ENCODE data around the gene LPIN2. TPM values are rescaled to one million over a fixed set of nuclear protein-coding genes. Genes with fewer than 3 reads are reported as not detected.

LPIN2 gene
- total RNA-seq, 1 donor from 2014 or later, result 8.2 TPM

DNA sequence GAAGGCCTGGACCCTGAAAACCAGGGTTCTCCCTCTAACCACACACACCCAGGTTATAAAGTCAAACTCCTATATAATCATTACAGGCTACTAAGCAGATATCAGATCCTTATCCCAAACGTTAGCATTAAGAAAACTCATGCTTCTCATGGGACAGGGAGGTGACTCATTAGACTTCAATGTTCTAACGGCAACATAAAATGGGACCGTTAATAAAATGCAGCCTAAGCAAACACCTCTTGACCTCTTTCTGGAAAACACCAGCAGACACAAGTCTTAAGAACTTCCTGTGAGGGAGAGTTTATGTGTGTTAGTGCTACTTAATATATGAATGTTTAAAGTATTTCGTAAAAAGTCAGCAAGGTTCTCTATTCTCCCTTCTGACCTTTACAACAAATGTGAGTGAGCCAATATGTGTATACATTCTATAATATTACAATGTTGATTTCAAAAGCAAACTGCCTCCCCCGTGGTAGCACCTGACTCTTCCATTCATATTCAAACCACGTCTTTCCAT is 31.7 kb downstream of the LPIN2 start:
- TF ChIP-seq, protein P1, sequence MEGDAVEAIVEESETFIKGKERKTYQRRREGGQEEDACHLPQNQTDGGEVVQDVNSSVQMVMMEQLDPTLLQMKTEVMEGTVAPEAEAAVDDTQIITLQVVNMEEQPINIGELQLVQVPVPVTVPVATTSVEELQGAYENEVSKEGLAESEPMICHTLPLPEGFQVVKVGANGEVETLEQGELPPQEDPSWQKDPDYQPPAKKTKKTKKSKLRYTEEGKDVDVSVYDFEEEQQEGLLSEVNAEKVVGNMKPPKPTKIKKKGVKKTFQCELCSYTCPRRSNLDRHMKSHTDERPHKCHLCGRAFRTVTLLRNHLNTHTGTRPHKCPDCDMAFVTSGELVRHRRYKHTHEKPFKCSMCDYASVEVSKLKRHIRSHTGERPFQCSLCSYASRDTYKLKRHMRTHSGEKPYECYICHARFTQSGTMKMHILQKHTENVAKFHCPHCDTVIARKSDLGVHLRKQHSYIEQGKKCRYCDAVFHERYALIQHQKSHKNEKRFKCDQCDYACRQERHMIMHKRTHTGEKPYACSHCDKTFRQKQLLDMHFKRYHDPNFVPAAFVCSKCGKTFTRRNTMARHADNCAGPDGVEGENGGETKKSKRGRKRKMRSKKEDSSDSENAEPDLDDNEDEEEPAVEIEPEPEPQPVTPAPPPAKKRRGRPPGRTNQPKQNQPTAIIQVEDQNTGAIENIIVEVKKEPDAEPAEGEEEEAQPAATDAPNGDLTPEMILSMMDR (IDR thresholded peaks at IDR 0.05; ENCODE audit: borderline replicate concordance), result no peak
- DNase-seq, result no peak
- Histone ChIP-seq H3K4me1 (peaks cover 71% of the 10 kb centered on the region), H3K27ac (replicated peaks) (peak overlapping the region; percentile 43), H3K9me3 (replicated peaks) (no peaks in the 10 kb centered on the region), H3K27me3 (ENCODE audit: low read depth) (no peaks in the 10 kb centered on the region), H3K36me3 (no peaks in the 10 kb centered on the region), H3K4me3 (no peak overlapping the region)
- intact Hi-C loops (cut with micrococcal nuclease), result no loop called here

DNA sequence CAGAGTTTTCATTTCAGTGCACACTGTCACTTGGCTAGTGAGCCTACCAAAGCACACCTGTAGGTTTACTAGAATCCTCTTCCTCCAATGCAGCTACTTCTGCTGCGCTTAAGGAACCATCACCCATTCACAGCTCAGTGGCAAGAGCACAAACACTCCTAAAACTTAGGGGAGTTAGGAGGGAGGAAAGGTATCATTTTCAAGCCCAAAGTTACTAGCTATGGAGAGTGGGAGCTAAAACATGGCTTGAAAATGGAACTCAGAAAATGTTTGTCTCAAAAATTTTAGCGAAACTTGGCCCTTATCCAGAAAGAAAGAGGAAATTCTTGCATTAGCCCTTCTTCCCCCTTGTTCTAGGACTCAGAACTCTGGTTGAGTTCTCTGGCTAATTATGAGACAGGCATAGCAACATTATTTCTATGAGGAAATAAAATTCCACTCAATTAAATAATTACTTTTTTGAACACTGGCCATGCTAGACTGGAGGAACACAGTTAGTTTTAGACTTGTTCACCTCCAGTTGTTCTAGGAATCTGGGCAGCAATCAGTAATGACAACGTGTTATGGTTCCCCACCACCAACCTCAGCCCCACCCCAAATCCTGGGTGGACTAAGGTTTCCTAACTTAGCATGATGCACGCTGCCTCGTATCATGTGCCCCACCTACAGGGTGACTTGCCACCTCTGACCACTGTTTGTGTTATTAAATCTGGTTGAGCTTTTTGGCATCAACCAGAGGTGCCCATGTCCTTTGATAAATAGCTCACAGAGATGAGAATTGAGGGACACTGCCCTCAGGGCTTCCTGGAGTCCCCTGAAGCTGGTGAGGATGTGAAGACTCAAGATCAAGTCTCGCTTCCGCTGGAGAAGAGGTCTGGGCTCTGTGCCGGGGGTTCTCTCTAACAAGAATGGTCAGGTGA is 32.8 kb downstream of the LPIN2 start:
- no peaks in the 10 kb centered on the region for H3K9me3 ChIP-seq (replicated peaks)
- intact Hi-C loops (cut with micrococcal nuclease), result no loop called here
- no peaks in the 10 kb centered on the region for H3K36me3 ChIP-seq
- no peaks in the 10 kb centered on the region for H3K27me3 ChIP-seq (ENCODE audit: low read depth)
- H3K4me1 ChIP-seq, result peaks cover 80% of the 10 kb centered on the region
- H3K27ac ChIP-seq (replicated peaks), result peak overlapping the region; percentile 43
- TF ChIP-seq, protein P1 (IDR thresholded peaks at IDR 0.05; ENCODE audit: borderline replicate concordance), result no peak
- no peak overlapping the region for H3K4me3 ChIP-seq
- no peak for DNase-seq

DNA sequence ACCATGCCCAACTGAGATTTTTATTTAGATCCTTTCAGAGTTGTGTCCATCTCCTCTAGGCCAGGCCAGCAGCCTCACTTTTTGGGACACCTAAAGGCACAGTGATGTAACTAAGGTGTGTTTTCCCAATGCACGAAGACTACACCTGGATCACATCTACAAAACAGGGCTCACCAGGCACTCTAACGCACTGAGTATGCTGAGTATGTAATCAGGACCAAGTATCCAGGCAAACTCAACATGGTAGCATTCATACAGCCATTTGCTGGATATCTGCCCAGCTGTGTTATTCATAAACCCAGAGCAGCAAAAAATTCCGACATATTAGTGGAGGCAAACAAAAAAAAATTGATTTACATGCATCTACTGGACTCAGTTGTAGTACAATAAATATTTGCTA is 33.8 kb downstream of the LPIN2 start:
- H3K4me1 ChIP-seq, result peaks cover 86% of the 10 kb centered on the region
- H3K4me3 ChIP-seq, result no peak overlapping the region
- no peaks in the 10 kb centered on the region for H3K9me3 ChIP-seq (replicated peaks)
- intact Hi-C loops (cut with micrococcal nuclease), result no loop called here
- H3K36me3 ChIP-seq, result no peaks in the 10 kb centered on the region
- no peak for DNase-seq
- H3K27me3 ChIP-seq (ENCODE audit: low read depth), result no peaks in the 10 kb centered on the region
- TF ChIP-seq, protein P1 (IDR thresholded peaks at IDR 0.05; ENCODE audit: borderline replicate concordance), result no peak
- peak overlapping the region; percentile 44 for H3K27ac ChIP-seq (replicated peaks)

DNA sequence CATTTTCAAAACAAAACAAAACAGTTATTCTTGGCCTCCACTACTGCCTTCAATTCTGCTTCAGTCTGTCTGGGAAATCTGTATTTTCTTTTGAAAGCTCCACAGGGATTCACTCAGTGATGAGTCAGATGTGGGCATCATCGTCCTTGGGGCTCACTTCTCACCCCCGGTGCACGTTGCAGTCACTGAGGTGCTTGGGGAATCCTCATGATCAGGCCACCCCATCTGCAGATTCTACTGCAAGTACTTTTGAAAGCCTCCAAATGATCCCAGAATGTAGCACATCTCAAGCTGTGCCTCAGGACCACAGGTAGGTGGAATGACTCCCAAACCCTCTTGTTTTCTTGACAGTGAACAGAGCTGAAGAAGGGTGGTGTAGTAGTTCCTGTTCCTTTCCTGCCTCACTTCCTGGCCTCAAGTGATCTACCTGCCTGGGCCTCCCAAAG is 34.3 kb downstream of the LPIN2 start:
- no peaks in the 10 kb centered on the region for H3K36me3 ChIP-seq
- DNase-seq, result no peak
- H3K4me3 ChIP-seq, result peak overlapping the region; percentile 9
- intact Hi-C loops (cut with micrococcal nuclease), result no loop called here
- H3K9me3 ChIP-seq (replicated peaks), result no peaks in the 10 kb centered on the region
- no peaks in the 10 kb centered on the region for H3K27me3 ChIP-seq (ENCODE audit: low read depth)
- H3K4me1 ChIP-seq, result peaks cover 87% of the 10 kb centered on the region
- TF ChIP-seq, protein P1 (IDR thresholded peaks at IDR 0.05; ENCODE audit: borderline replicate concordance), result no peak
- peak overlapping the region; percentile 44 for H3K27ac ChIP-seq (replicated peaks)

DNA sequence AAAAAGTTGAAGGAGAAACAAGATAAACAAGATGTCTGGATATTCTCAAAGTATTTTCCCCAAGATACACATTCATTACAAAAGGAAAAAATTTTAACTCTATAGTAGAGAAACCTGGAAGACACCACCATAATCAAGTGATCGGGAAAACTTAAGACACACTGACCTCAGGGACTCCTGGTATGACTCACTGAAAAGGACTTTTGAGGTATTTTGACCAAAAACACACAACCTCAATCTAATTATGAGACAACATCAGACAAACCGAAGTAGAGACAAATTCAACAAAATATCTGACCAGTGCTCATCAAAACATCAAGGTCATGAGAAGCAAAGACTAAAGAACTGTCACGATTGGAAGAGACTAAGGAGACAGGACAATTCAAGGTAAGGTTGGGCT is 34.7 kb downstream of the LPIN2 start:
- peak overlapping the region; percentile 44 for H3K27ac ChIP-seq (replicated peaks)
- H3K27me3 ChIP-seq (ENCODE audit: low read depth), result no peaks in the 10 kb centered on the region
- DNase-seq, result no peak
- TF ChIP-seq, protein P1 (IDR thresholded peaks at IDR 0.05; ENCODE audit: borderline replicate concordance), result no peak
- intact Hi-C loops (cut with micrococcal nuclease), result no loop called here
- H3K4me3 ChIP-seq, result peak overlapping the region; percentile 9
- no peaks in the 10 kb centered on the region for H3K36me3 ChIP-seq
- peaks cover 88% of the 10 kb centered on the region for H3K4me1 ChIP-seq
- no peaks in the 10 kb centered on the region for H3K9me3 ChIP-seq (replicated peaks)
